ENCODE measurements around the gene PLBD2. TPM values are rescaled to one million over a fixed set of nuclear protein-coding genes. Genes with fewer than 3 reads are reported as not detected.

Gene PLBD2
- total and polyA plus RNA-seq, 9 of the 15 experiments (the other 6 are each of a cell fraction or from before 2014, with no cell fraction given), result 2.4 to 37.4 (median 6.0) TPM

DNA sequence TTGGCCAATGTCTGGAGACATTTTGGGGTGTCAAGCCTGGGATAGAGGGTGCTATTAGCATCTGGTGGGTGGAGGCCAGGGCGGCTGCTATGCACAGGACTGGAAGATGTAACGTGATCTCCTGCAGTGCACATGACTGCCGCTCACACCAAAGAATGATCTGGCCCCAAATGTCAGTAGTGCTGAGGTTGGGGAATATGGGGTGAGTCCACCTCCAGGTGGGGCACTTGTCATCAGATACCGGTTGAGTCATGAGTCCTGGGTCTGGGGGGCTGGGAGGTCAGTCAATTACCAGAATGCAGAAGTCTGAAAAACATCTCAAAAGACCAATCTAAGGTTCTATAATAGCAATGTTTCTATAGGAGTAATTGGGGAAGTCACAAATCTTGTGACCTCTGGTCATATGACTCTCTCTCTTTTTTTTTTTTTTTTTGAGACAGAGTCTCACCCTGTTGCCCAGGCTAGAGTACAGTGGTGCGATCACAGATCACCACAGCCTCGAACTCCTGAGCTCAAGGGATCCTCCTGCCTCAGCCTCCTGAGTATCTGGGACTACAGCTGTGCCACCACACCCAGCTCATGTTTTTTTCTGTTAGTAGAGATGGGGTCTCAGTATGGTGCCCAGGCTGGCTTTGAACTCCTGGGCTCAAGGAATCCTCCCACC is 57.8 kb downstream of the PLBD2 start (continued):
- TF ChIP-seq, protein P1, sequence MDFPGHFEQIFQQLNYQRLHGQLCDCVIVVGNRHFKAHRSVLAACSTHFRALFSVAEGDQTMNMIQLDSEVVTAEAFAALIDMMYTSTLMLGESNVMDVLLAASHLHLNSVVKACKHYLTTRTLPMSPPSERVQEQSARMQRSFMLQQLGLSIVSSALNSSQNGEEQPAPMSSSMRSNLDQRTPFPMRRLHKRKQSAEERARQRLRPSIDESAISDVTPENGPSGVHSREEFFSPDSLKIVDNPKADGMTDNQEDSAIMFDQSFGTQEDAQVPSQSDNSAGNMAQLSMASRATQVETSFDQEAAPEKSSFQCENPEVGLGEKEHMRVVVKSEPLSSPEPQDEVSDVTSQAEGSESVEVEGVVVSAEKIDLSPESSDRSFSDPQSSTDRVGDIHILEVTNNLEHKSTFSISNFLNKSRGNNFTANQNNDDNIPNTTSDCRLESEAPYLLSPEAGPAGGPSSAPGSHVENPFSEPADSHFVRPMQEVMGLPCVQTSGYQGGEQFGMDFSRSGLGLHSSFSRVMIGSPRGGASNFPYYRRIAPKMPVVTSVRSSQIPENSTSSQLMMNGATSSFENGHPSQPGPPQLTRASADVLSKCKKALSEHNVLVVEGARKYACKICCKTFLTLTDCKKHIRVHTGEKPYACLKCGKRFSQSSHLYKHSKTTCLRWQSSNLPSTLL (IDR thresholded peaks at IDR 0.05), result no peak
- TF ChIP-seq, protein P2, sequence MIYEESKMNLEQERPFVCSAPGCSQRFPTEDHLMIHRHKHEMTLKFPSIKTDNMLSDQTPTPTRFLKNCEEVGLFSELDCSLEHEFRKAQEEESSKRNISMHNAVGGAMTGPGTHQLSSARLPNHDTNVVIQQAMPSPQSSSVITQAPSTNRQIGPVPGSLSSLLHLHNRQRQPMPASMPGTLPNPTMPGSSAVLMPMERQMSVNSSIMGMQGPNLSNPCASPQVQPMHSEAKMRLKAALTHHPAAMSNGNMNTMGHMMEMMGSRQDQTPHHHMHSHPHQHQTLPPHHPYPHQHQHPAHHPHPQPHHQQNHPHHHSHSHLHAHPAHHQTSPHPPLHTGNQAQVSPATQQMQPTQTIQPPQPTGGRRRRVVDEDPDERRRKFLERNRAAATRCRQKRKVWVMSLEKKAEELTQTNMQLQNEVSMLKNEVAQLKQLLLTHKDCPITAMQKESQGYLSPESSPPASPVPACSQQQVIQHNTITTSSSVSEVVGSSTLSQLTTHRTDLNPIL (CRISPR knock-in tag; IDR thresholded peaks at IDR 0.05), result no peak
- TF ChIP-seq RBM15 (IDR thresholded peaks at IDR 0.05; ENCODE audit: insufficient read depth, low read length) (no peak), EP300 (IDR thresholded peaks at IDR 0.05; ENCODE audit: low read length) (no peak), GATA2 (CRISPR knock-in tag; IDR thresholded peaks at IDR 0.05) (no peak), SRSF7 (optimal IDR thresholded peaks at IDR 0.05; ENCODE audit: low read depth, low read length) (no peak), POLR3G (IDR thresholded peaks at IDR 0.05; ENCODE audit: extremely low read depth, insufficient read length, insufficient replicate concordance) (no peak), MTA2 (IDR thresholded peaks at IDR 0.05; ENCODE audit: low read depth) (no peak), MCM5 (IDR thresholded peaks at IDR 0.05; ENCODE audit: low read depth) (no peak), ZNF184 (CRISPR knock-in tag; IDR thresholded peaks at IDR 0.05) (no peak), ARHGAP35 (IDR thresholded peaks at IDR 0.05; ENCODE audit: partially characterized antibody) (no peak), ZNF695 (CRISPR knock-in tag; IDR thresholded peaks at IDR 0.05) (no peak), SMARCB1 (IDR thresholded peaks at IDR 0.05; ENCODE audit: insufficient read length, low read depth) (no peak), ELF1 (tag; IDR thresholded peaks at IDR 0.05) (0 out of 2 replicates have a peak, but pooled peaks have one; percentile 25), MEF2D (tag; conservative IDR thresholded peaks at IDR 0.05; ENCODE audit: low read depth) (no peak), HDAC8 (tag; IDR thresholded peaks at IDR 0.05) (no peak), RBM17 (IDR thresholded peaks at IDR 0.05; ENCODE audit: borderline replicate concordance, low read depth, low read length) (no peak), ZNF589 (CRISPR knock-in tag; IDR thresholded peaks at IDR 0.05; ENCODE audit: low read depth) (no peak)
- TF ChIP-seq, protein P3, sequence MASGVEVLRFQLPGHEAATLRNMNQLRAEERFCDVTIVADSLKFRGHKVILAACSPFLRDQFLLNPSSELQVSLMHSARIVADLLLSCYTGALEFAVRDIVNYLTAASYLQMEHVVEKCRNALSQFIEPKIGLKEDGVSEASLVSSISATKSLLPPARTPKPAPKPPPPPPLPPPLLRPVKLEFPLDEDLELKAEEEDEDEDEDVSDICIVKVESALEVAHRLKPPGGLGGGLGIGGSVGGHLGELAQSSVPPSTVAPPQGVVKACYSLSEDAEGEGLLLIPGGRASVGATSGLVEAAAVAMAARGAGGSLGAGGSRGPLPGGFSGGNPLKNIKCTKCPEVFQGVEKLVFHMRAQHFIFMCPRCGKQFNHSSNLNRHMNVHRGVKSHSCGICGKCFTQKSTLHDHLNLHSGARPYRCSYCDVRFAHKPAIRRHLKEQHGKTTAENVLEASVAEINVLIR (CRISPR knock-in tag; IDR thresholded peaks at IDR 0.05), result no peak
- TF ChIP-seq, protein P4, sequence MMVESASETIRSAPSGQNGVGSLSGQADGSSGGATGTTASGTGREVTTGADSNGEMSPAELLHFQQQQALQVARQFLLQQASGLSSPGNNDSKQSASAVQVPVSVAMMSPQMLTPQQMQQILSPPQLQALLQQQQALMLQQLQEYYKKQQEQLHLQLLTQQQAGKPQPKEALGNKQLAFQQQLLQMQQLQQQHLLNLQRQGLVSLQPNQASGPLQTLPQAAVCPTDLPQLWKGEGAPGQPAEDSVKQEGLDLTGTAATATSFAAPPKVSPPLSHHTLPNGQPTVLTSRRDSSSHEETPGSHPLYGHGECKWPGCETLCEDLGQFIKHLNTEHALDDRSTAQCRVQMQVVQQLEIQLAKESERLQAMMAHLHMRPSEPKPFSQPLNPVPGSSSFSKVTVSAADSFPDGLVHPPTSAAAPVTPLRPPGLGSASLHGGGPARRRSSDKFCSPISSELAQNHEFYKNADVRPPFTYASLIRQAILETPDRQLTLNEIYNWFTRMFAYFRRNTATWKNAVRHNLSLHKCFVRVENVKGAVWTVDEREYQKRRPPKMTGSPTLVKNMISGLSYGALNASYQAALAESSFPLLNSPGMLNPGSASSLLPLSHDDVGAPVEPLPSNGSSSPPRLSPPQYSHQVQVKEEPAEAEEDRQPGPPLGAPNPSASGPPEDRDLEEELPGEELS (CRISPR knock-in tag; IDR thresholded peaks at IDR 0.05; ENCODE audit: borderline replicate concordance), result no peak
- TF ChIP-seq, protein P5, sequence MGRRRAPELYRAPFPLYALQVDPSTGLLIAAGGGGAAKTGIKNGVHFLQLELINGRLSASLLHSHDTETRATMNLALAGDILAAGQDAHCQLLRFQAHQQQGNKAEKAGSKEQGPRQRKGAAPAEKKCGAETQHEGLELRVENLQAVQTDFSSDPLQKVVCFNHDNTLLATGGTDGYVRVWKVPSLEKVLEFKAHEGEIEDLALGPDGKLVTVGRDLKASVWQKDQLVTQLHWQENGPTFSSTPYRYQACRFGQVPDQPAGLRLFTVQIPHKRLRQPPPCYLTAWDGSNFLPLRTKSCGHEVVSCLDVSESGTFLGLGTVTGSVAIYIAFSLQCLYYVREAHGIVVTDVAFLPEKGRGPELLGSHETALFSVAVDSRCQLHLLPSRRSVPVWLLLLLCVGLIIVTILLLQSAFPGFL (CRISPR knock-in tag; IDR thresholded peaks at IDR 0.05), result no peak

Data from K562 (cell line).